Measurements from ENCODE around the gene ARPC1B. TPM values are rescaled to one million over a fixed set of nuclear protein-coding genes. Genes with fewer than 3 reads are reported as not detected.
"Not testable (repeated sequence)": the region's sequence is repeated elsewhere in the genome, so short reads cannot be mapped to it uniquely, and the experiment has no call there.

Gene ARPC1B
- total RNA-seq, 1 donor from 2014 or later: 300 TPM

GRCh38 chr7:99375070-99375807 lies 709 bp downstream of the ARPC1B start:
- Mint-ChIP-seq H3K27me3 (no peaks in the 10 kb centered on the region), H3K4me3 (peak overlapping the region; percentile 83), H3K4me1 (peaks cover 41% of the 10 kb centered on the region), H3K36me3 (ENCODE audit: low read depth) (peaks cover 21% of the 10 kb centered on the region), H3K27ac (peak overlapping the region; percentile 79), H3K9me3 (no peaks in the 10 kb centered on the region)
- CTCF ChIA-PET: interaction anchor here (0.7 kb wide), 1 partner anchor 34 kb away, joined by 3 read pairs; the partner anchor contains the start of genes BUD31 and PDAP1
- intact Hi-C loops (cut with micrococcal nuclease): loop anchor here (2.0 to 10.0 kb wide), 4 partner anchors 64 to 180 kb away; partner anchors contain the start of genes ATP5MF, CPSF4, FAM200A and PTCD1
- DNase-seq (peak; percentile 72), ATAC-seq (ENCODE audit: low read depth) (peak; percentile 49)
- POLR2A ChIA-PET: interaction anchor here (0.5 to 10.5 kb wide), 18 partner anchors 8 to 1515 kb away, joined by 3 to 189 read pairs (median 5); partner anchors contain the start of genes BUD31, CPSF4, MCM7 and PDAP1
- TF ChIP-seq CTCF (IDR thresholded peaks at IDR 0.05): no peak

GRCh38 chr7:99379043-99379577 lies 4.6 kb downstream of the ARPC1B start:
- H3K27ac Mint-ChIP-seq: peak overlapping the region; percentile 98
- no peak for TF ChIP-seq CTCF (IDR thresholded peaks at IDR 0.05)
- peaks cover 38% of the 10 kb centered on the region for H3K36me3 Mint-ChIP-seq (ENCODE audit: low read depth)
- no peaks in the 10 kb centered on the region for H3K9me3 Mint-ChIP-seq
- DNase-seq (peak; percentile 28), ATAC-seq (ENCODE audit: low read depth) (no peak)
- intact Hi-C loops (cut with micrococcal nuclease): loop anchor here (10.0 kb wide), 1 partner anchor 176 kb away; the partner anchor contains the start of genes FAM200A and ZNF655
- no peaks in the 10 kb centered on the region for H3K27me3 Mint-ChIP-seq
- H3K4me3 Mint-ChIP-seq: peak overlapping the region; percentile 77
- ChIA-PET CTCF (interaction anchor here (1.2 to 1.5 kb wide), 2 partner anchors 14 to 30 kb away, joined by 4 read pairs; partner anchors contain the start of genes BUD31 and PDAP1), POLR2A (interaction anchor here (0.5 to 10.5 kb wide), 10 partner anchors 9 to 238 kb away, joined by 3 to 189 read pairs (median 6); partner anchors contain the start of genes BUD31, PDAP1, ZKSCAN5 and ZNF394)
- peaks cover 66% of the 10 kb centered on the region for H3K4me1 Mint-ChIP-seq

GRCh38 chr7:99379693-99380031 lies 5.1 kb downstream of the ARPC1B start:
- H3K9me3 Mint-ChIP-seq; ATAC-seq (ENCODE audit: low read depth); H3K27me3 Mint-ChIP-seq; DNase-seq: not testable (repeated sequence)
- ChIA-PET POLR2A (interaction anchor here (0.5 to 10.5 kb wide), 10 partner anchors 10 to 237 kb away, joined by 3 to 189 read pairs (median 5); partner anchors contain the start of genes BUD31, PDAP1, ZKSCAN5 and ZNF394), CTCF (interaction anchor here (1.2 to 1.7 kb wide), 3 partner anchors 14 to 29 kb away, joined by 4 to 5 read pairs (median 4); partner anchors contain the start of genes BUD31 and PDAP1)
- intact Hi-C loops (cut with micrococcal nuclease): loop anchor here (1.0 to 10.0 kb wide), 4 partner anchors 53 to 703 kb away; partner anchors contain the start of genes FAM200A, ZNF655 and ZNF789
- peaks cover 71% of the 10 kb centered on the region for H3K4me1 Mint-ChIP-seq
- H3K27ac Mint-ChIP-seq: peak overlapping the region; percentile 98
- peaks cover 44% of the 10 kb centered on the region for H3K36me3 Mint-ChIP-seq (ENCODE audit: low read depth)
- peak overlapping the region; percentile 83 for H3K4me3 Mint-ChIP-seq

GRCh38 chr7:99380032-99380822 lies 5.7 kb downstream of the ARPC1B start:
- Mint-ChIP-seq H3K4me3 (peak overlapping the region; percentile 83), H3K4me1 (peaks cover 71% of the 10 kb centered on the region), H3K27ac (peak overlapping the region; percentile 98), H3K27me3 (no peaks in the 10 kb centered on the region), H3K36me3 (ENCODE audit: low read depth) (peaks cover 44% of the 10 kb centered on the region), H3K9me3 (no peaks in the 10 kb centered on the region)
- intact Hi-C loops (cut with micrococcal nuclease): loop anchor here (1.0 to 2.0 kb wide), 3 partner anchors 53 to 703 kb away; partner anchors contain the start of gene ZNF789
- ChIA-PET CTCF (interaction anchor here (1.5 to 1.7 kb wide), 2 partner anchors 14 to 29 kb away, joined by 4 to 5 read pairs; partner anchors contain the start of genes BUD31 and PDAP1), POLR2A (interaction anchor here (0.5 to 10.5 kb wide), 12 partner anchors 8 to 1048 kb away, joined by 3 to 189 read pairs (median 4); partner anchors contain the start of genes ARPC1A, BUD31, PDAP1 and ZCWPW1)
- no peak for TF ChIP-seq CTCF (IDR thresholded peaks at IDR 0.05)
- DNase-seq (peak; percentile 34), ATAC-seq (ENCODE audit: low read depth) (peak; percentile 35)
